ENCODE data around the gene TMEM127. TPM values are rescaled to one million over a fixed set of nuclear protein-coding genes. Genes with fewer than 3 reads are reported as not detected.

Gene TMEM127
- total RNA-seq, 1 donor from 2014 or later: 54.9 TPM

GRCh38 chr2:96218508-96219131 is 47.2 kb downstream of the TMEM127 start:
- no peak for TF ChIP-seq CTCF (IDR thresholded peaks at IDR 0.05; ENCODE audit: insufficient read depth, low read length, poor library complexity, severe bottlenecking)

GRCh38 chr2:96214554-96214953 is 51.2 kb downstream of the TMEM127 start:
- DNase-seq (ENCODE audit: low read depth): no peak
- no peak for TF ChIP-seq CTCF (IDR thresholded peaks at IDR 0.05; ENCODE audit: insufficient read depth, low read length, poor library complexity, severe bottlenecking)
- no peak overlapping the region for H3K4me3 ChIP-seq (ENCODE audit: low read depth, low read length)

More at GRCh38 chr2:96218508-96219131, 47.2 kb downstream of the TMEM127 start:
- no peak for DNase-seq (ENCODE audit: low read depth)
- Histone ChIP-seq H3K4me3 (ENCODE audit: low read depth, low read length) (no peak overlapping the region), H3K36me3 (ENCODE audit: control insufficient read depth, insufficient read depth, low read length) (no peaks in the 10 kb centered on the region), H3K27me3 (ENCODE audit: control insufficient read depth, insufficient read depth, low read length) (no peaks in the 10 kb centered on the region)

GRCh38 chr2:96213379-96213778 is 52.4 kb downstream of the TMEM127 start:
- no peak for TF ChIP-seq CTCF (IDR thresholded peaks at IDR 0.05; ENCODE audit: insufficient read depth, low read length, poor library complexity, severe bottlenecking)
- Histone ChIP-seq H3K36me3 (ENCODE audit: control insufficient read depth, insufficient read depth, low read length) (no peaks in the 10 kb centered on the region), H3K27me3 (ENCODE audit: control insufficient read depth, insufficient read depth, low read length) (no peaks in the 10 kb centered on the region), H3K4me3 (ENCODE audit: low read depth, low read length) (no peak overlapping the region)
- DNase-seq (ENCODE audit: low read depth): no peak

More at GRCh38 chr2:96214554-96214953, 51.2 kb downstream of the TMEM127 start:
- Histone ChIP-seq H3K27me3 (ENCODE audit: control insufficient read depth, insufficient read depth, low read length) (no peaks in the 10 kb centered on the region), H3K36me3 (ENCODE audit: control insufficient read depth, insufficient read depth, low read length) (no peaks in the 10 kb centered on the region)

GRCh38 chr2:96212339-96212738 is 53.5 kb downstream of the TMEM127 start:
- Histone ChIP-seq H3K36me3 (ENCODE audit: control insufficient read depth, insufficient read depth, low read length) (no peaks in the 10 kb centered on the region), H3K4me3 (ENCODE audit: low read depth, low read length) (no peak overlapping the region), H3K27me3 (ENCODE audit: control insufficient read depth, insufficient read depth, low read length) (no peaks in the 10 kb centered on the region)
- no peak for TF ChIP-seq CTCF (IDR thresholded peaks at IDR 0.05; ENCODE audit: insufficient read depth, low read length, poor library complexity, severe bottlenecking)
- no peak for DNase-seq (ENCODE audit: low read depth)

- no peak for TF ChIP-seq CTCF (IDR thresholded peaks at IDR 0.05; ENCODE audit: insufficient read depth, low read length, poor library complexity, severe bottlenecking)
- Histone ChIP-seq H3K4me3 (ENCODE audit: low read depth, low read length) (no peak overlapping the region), H3K27me3 (ENCODE audit: control insufficient read depth, insufficient read depth, low read length) (no peaks in the 10 kb centered on the region), H3K36me3 (ENCODE audit: control insufficient read depth, insufficient read depth, low read length) (no peaks in the 10 kb centered on the region)
- no peak for DNase-seq (ENCODE audit: low read depth)
Observed at GRCh38 chr2:96209729-96210085, 56.1 kb downstream of the TMEM127 start.

All from kidney epithelial cell (primary cell).